Stimulated activated memory B cell treated with anti-CD40 and anti-IgM and Interleukin-4, amounts not matched to agents 10 μg/mL and 1 μg/mL and 100 μg/mL, for 72 hours (primary cell): ENCODE data around the gene SLC5A10.

ENCODE experiments used
- ATAC-seq: fragments of 150-1000 bp; cut with Tn5 transposase; 2 replicates; pipeline ENCODE4 v1.10.0; 2021
- H3K27ac Mint-ChIP-seq: one replicate; pipeline ENCODE4 v1.8.0; 2022; ENCODE audit warnings: mild to moderate bottlenecking, mixed read lengths
- H3K27me3 Mint-ChIP-seq: one replicate; pipeline ENCODE4 v1.8.0; 2022; ENCODE audit warnings: mixed read lengths
- H3K36me3 Mint-ChIP-seq: one replicate; pipeline ENCODE4 v1.8.0; 2022; ENCODE audit warnings: mixed read lengths
- H3K4me1 Mint-ChIP-seq: one replicate; pipeline ENCODE4 v1.8.0; 2022; ENCODE audit warnings: mixed read lengths
- H3K4me3 Mint-ChIP-seq: one replicate; pipeline ENCODE4 v1.8.0; 2022; ENCODE audit warnings: mild to moderate bottlenecking, moderate library complexity, mixed read lengths
- H3K9me3 Mint-ChIP-seq: one replicate; pipeline ENCODE4 v1.8.0; 2022; ENCODE audit warnings: mixed read lengths

Gene SLC5A10

DNA sequence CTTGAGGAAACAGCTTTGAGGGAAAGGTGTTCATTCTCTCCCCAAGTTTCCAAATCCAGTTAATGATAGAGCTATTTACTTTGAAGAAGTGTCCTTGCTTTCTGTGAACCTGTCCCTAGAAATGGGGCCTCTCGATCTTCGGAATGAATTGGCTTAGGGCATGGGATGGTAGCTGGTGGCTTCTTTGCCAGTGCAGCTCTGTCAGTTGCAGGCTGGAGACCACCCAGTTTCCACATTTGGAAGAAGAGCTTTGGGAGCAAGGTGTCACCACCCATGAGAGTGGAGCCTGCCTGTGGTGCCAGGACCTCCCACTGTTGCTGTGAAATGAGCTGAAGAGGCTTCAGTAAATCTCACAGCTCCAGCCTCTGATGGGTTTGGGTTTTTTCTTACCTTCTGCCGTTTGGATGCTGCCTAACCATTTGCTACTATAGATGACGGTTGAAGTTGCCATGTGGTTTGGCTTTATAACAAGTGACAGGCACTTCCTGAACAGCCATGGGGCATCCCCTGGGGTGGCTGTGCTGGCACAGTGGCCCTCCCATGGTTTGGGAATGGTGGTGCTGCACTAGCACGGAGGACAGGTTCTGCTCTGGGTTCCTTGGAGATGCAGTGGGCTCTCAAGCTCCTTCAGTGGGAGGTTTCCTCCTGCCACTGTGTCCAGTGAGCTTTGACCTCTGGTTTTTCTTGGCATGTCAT lies 19.5 kb upstream of the SLC5A10 start:
- ATAC-seq: no peak

DNA sequence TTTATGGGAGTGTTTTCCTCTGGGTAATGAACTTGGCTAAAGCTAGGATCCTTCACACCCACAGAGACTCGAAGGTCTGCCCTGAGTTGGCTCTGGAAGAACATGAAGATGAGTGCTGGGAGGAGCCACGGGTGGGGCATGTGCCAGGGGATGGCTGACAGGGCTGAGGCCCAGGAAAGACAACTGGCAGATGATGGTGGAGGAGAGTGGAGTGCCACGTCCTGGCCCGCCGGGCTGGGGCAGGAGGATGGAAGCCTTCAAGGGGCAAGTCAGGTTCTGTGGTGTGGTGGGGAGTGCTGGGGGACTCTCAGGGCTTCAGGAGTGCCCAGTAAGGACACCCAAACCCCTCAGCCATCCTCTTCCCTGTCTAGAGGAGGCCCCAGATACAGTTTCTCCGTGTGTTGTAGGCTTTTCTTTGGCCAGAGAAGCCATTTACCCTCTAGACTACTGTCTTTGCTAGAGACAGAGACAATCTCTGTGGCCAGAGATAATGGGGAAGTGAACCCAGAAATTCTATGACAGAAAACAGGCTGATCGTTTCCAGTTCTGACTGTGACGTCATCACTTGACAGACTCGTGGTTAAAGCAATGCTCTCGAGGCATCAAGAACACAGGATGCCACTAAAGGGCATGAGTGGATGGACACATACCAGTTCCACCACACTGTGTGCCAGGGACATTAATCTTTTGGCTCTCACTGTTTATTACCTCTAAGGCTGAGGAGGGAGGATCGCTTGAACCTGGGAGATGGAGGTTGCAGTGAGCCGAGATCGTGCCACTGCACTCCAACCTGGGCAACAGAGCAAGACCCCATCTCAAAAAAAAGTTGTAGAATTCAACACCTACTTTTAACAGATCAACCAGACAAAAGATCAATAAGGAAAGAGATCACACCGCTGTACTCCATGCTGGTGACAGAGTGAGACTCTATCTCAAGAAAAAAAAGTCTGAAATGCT lies 18.6 kb upstream of the SLC5A10 start:
- Mint-ChIP-seq H3K27me3 (peaks cover 13% of the 10 kb centered on the region), H3K4me1 (peaks cover 18% of the 10 kb centered on the region), H3K27ac (no peak overlapping the region), H3K9me3 (no peaks in the 10 kb centered on the region), H3K36me3 (peaks cover 38% of the 10 kb centered on the region), H3K4me3 (no peak overlapping the region)
- peak; percentile 59 for ATAC-seq

More for the DNA sequence above, 19.5 kb upstream of the SLC5A10 start:
- Mint-ChIP-seq H3K27me3 (peaks cover 13% of the 10 kb centered on the region), H3K4me3 (no peak overlapping the region), H3K9me3 (no peaks in the 10 kb centered on the region), H3K4me1 (peaks cover 18% of the 10 kb centered on the region), H3K36me3 (peaks cover 44% of the 10 kb centered on the region), H3K27ac (no peak overlapping the region)

DNA sequence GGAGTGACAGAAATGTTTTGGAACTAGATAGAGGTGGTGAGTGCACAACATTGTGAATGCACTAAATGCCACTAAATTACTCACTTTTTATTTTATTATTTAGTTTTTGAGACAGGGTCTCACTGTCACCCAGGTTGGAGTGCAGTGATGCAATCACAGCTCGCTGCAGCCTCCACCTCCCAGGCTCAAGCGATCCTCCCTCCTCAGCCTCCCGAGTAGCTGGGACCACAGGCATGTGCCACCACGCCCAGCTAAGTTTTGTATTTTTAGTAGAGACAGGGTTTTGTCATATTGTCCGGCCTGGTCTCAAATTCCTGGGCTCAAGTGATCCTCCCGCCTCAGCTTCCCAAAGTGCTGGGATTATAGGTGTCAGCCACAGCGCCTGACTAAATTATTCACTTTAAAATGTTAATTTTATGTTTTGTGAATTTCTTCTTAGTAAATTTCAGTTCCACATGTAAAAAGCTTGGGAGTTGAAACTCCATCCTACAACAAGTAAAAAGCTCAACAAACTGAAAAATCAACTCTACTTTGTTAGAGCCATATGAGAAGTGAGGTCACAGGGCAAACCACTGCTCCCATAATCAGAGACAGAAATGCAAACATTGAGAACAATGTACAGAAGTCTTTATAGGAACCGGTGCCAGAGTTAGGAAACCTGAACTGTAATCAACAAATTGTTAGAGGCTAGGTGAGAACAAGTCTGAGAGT lies 13.8 kb upstream of the SLC5A10 start:
- no peaks in the 10 kb centered on the region for H3K36me3 Mint-ChIP-seq
- H3K27ac Mint-ChIP-seq: no peak overlapping the region
- no peak overlapping the region for H3K4me3 Mint-ChIP-seq
- peaks cover 38% of the 10 kb centered on the region for H3K27me3 Mint-ChIP-seq
- peaks cover 7% of the 10 kb centered on the region for H3K4me1 Mint-ChIP-seq
- H3K9me3 Mint-ChIP-seq: no peaks in the 10 kb centered on the region
- no peak for ATAC-seq

DNA sequence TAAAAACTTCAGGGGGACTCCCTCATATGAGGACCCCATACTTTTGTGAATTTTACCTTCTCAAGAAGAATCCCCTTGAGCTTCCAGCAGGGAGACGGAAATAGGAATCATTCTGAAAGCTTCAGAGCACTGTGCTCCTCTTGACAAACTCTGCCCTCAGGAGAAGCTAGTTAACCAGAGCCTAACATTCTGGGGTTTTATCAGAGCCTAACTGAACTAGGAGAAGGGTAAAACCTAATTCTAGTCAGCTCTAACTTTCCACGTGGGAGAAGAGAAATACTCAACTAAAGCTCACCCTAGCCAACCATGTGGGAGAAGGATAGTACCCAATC lies 13.3 kb upstream of the SLC5A10 start:
- Mint-ChIP-seq H3K4me3 (no peak overlapping the region), H3K9me3 (no peaks in the 10 kb centered on the region), H3K36me3 (no peaks in the 10 kb centered on the region), H3K4me1 (peaks cover 2% of the 10 kb centered on the region), H3K27me3 (peaks cover 36% of the 10 kb centered on the region), H3K27ac (no peak overlapping the region)
- ATAC-seq: no peak

DNA sequence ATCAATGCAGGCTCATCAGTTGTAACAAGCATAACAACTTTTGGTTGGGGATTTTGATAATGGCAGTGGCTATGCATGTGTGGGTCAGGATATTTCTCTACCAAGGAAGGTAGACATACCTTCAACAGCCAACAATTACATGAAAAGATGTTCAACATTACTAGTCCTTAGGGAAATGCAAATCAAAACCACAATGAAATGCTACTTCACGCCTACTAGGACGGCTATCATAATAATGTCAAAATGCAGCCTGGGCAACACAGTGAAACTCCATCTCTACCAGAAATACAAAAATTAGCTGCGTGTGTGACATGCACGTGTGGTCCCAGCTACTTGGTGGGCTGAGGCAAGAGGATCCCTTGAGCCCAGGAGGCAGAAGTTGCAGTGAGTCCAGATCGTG lies 7.3 kb upstream of the SLC5A10 start:
- Mint-ChIP-seq H3K4me1 (peaks cover 13% of the 10 kb centered on the region), H3K27me3 (peaks cover 61% of the 10 kb centered on the region), H3K36me3 (no peaks in the 10 kb centered on the region), H3K27ac (no peak overlapping the region), H3K9me3 (no peaks in the 10 kb centered on the region), H3K4me3 (no peak overlapping the region)
- ATAC-seq: peak; percentile 56

DNA sequence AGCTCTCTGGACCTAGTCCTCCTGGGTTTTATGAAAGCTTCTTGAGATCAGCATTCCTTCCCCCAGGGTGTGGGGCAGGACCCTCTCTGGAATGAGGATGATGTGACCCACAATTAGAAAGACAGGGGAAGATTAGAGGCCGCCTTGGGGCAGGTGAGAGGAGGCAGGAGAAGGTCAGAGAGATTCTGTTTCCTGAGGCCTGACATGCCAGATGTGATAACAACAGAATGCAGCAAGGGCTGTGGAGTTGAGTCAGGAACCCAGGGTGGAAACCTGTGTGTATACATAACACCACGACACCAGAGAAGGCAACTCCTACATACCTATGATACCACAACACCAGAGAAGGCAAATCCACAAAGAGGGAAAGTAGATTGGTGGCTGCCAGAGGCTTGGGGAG lies 5.4 kb upstream of the SLC5A10 start:
- no peak overlapping the region for H3K4me3 Mint-ChIP-seq
- no peaks in the 10 kb centered on the region for H3K36me3 Mint-ChIP-seq
- no peak overlapping the region for H3K27ac Mint-ChIP-seq
- peaks cover 58% of the 10 kb centered on the region for H3K27me3 Mint-ChIP-seq
- ATAC-seq: no peak
- no peaks in the 10 kb centered on the region for H3K9me3 Mint-ChIP-seq
- H3K4me1 Mint-ChIP-seq: peaks cover 13% of the 10 kb centered on the region

DNA sequence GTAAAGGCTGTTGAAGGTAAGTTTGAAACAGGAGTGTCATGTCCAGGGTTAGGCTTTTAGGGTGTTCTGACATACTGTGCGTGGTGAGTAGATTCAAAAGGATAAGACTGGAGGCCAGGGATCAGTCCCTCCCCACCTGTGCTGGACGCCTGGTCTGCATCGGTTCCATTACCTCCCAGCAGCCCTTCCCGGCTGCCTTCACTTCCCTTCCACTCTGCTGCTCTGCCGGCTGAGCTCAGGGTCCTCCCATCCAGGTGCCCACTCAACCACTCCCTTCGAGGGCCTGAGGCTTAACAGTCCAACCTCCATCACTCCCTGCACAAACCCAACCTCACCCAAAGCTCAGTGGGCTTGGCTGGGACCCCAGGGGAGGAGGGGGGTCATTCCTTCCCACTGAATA lies 4.1 kb upstream of the SLC5A10 start:
- Mint-ChIP-seq H3K27me3 (peaks cover 49% of the 10 kb centered on the region), H3K27ac (peak overlapping the region; percentile 26)

DNA sequence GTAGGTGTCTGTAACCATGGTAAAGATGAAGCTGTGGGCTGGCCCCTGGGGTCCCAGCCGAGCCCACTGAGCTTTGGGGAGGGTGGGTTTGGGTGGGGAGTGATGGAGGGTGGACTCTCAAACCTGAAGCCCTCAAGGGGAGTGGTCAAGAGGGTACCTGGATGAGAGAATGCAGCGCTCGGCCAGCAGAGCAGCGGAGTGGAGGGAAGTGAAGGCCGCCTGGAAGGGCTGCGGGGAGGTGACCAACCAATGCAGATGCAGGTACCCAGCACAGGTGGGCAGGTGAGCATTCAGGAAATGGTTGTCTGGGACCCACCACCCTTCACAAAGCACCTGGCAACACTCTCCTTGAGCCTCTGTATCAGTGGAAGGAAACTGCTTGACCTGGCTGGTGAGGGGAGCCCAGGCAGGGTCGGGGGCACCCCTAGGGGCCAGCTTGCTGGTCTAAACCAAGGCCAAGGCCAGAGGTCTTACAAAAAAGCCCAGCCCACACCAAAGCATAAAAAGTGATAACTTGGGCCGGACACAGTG lies 3.4 kb upstream of the SLC5A10 start:
- no peaks in the 10 kb centered on the region for H3K36me3 Mint-ChIP-seq
- no peaks in the 10 kb centered on the region for H3K9me3 Mint-ChIP-seq
- H3K4me1 Mint-ChIP-seq: peaks cover 13% of the 10 kb centered on the region
- no peak overlapping the region for H3K4me3 Mint-ChIP-seq
- peaks cover 49% of the 10 kb centered on the region for H3K27me3 Mint-ChIP-seq
- ATAC-seq: no peak
- H3K27ac Mint-ChIP-seq: no peak overlapping the region

More for the DNA sequence above, 4.1 kb upstream of the SLC5A10 start:
- Mint-ChIP-seq H3K4me1 (peaks cover 13% of the 10 kb centered on the region), H3K9me3 (no peaks in the 10 kb centered on the region), H3K4me3 (no peak overlapping the region), H3K36me3 (no peaks in the 10 kb centered on the region)
- no peak for ATAC-seq

DNA sequence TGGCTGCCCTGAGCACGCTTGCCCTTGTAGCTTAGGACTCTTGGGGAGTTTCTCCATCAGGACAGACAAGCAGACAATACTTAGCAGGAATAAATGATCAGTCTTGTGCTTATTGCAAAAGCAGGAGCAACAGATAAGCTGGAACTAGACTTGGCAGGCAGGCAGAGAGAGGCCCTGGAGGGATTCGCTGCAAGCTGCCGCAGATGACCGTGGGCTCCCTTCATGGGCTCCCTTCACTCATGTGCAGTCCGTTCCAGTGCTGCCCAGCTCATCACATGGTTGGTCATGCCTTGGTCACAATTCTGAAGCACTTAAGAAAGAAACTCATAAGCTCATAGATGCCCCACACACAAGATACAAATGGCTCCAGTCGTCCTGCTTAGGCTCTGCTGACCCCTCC lies 2.4 kb upstream of the SLC5A10 start:
- Mint-ChIP-seq H3K9me3 (no peaks in the 10 kb centered on the region), H3K36me3 (no peaks in the 10 kb centered on the region), H3K4me3 (no peak overlapping the region), H3K27me3 (peaks cover 49% of the 10 kb centered on the region), H3K27ac (no peak overlapping the region), H3K4me1 (peaks cover 6% of the 10 kb centered on the region)
- no peak for ATAC-seq

DNA sequence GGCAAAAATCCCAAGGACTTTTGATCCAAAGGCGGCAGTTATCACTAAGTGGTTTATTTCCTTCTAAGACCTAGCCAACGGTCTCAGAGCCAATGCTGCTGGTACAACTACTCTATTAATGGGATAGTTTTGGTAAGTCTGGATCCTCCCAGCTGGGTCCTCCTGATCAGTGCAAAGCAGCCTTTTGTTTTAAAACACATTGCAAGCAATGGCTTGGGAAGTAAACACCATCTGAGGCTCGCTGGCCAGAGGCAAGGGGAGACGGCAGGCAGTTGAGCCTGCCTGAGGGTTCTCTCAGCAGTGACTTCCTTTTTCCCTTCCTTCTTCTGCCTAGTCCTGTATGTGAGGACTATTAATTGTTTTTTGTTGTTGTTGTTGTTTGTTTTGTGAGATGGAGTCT lies 1.6 kb upstream of the SLC5A10 start:
- H3K27me3 Mint-ChIP-seq: peaks cover 43% of the 10 kb centered on the region
- no peak overlapping the region for H3K27ac Mint-ChIP-seq
- no peaks in the 10 kb centered on the region for H3K9me3 Mint-ChIP-seq
- H3K4me1 Mint-ChIP-seq: peaks cover 2% of the 10 kb centered on the region
- no peaks in the 10 kb centered on the region for H3K36me3 Mint-ChIP-seq
- ATAC-seq: no peak
- no peak overlapping the region for H3K4me3 Mint-ChIP-seq

DNA sequence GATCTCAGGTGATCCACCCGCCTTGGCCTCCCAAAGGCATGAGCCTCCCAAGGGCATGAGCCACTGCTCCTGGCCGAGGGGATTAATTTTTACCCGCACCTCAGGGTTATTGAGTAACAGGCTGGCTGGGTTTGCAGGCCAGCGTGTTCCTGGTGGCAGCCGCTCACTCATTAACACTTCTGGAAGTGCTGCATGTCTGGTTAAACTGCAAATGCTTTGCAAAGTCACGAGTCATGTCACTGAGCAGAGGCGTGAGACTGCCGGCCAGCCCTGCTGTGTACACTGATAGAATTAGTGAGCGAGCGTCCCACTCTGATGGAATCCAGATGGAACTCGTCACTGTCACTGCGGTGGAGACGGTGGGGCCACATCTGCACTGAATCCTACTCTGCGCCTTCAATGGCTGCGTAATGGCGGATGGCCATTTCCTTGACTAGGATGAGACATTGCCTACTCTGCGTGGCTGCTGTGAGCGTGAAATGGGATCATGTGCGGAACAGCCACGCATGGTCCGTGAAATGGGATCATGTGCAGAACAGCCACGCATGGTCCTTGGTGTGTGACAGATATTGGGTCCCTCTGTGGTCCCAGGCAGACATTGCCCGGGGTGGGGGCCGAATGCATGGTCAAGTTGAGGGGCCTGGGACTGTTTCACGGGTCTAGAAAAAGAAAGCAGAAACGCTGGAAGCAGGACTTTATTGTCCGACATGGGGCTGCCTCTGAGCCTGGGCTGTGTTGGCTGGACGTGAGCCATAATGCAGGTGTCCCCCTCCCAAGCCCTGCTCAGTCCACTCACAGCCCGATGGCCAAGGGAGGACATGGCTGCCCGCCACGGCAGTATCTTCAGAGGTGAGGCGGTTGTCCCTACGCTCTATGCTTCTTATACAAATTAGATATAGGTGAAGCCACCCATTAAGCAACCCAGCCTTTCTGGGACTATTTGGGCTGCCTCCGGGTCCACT lies 740 bp upstream of the SLC5A10 start:
- no peak overlapping the region for H3K4me3 Mint-ChIP-seq
- no peaks in the 10 kb centered on the region for H3K9me3 Mint-ChIP-seq
- peaks cover 6% of the 10 kb centered on the region for H3K4me1 Mint-ChIP-seq
- H3K36me3 Mint-ChIP-seq: no peaks in the 10 kb centered on the region
- ATAC-seq: no peak
- H3K27ac Mint-ChIP-seq: no peak overlapping the region
- H3K27me3 Mint-ChIP-seq: peaks cover 36% of the 10 kb centered on the region

DNA sequence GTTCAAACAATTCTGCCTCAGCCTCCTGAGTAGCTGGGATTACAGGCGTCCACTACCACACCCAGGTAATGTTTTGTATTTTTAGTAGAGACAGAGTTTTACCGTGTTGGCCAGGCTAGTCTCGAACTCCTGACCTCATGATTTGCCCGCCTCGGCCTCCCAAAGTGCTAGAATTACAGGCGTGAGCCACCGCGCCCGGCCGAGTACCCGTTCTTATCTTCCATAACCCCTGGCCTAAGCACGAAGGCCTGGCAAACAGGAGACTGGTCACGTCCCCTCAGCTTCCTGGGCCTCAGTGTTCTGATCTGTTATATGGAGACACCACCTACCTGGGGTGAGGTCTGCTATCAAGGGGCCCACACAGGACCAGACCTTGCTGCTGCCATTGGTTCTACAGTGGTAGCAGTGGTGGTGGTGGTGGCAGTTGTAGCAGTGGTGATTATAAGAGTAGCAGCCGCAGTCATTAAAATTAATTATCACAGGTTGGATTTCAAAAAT lies 1.3 kb downstream of the SLC5A10 start:
- Mint-ChIP-seq H3K27ac (no peak overlapping the region), H3K27me3 (peaks cover 15% of the 10 kb centered on the region), H3K9me3 (no peaks in the 10 kb centered on the region), H3K4me3 (no peak overlapping the region), H3K4me1 (peaks cover 6% of the 10 kb centered on the region), H3K36me3 (no peaks in the 10 kb centered on the region)
- ATAC-seq: no peak

DNA sequence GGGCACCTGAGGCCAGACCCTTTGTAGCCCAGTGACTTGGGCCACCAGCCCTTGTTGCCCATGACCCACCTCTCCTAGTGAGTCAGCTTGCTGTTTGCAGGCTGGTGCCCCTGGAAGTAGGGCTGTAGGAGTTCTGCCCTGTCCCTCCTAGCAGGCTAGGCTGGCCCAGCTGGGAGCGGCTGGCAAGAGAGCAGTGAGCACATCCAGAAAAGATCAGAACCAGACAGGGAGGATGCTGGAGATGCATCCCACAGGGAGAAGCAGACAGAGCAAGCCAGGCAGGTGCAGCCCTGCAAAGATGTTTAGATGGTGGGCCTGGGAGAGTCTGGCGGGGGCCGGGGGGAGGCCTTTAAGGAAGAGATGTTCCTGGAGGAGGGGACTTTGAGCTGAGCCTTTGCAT lies 2.4 kb downstream of the SLC5A10 start:
- H3K27me3 Mint-ChIP-seq: peaks cover 14% of the 10 kb centered on the region
- H3K27ac Mint-ChIP-seq: no peak overlapping the region
- no peaks in the 10 kb centered on the region for H3K36me3 Mint-ChIP-seq
- no peak for ATAC-seq
- H3K9me3 Mint-ChIP-seq: no peaks in the 10 kb centered on the region
- H3K4me1 Mint-ChIP-seq: peaks cover 6% of the 10 kb centered on the region
- no peak overlapping the region for H3K4me3 Mint-ChIP-seq

DNA sequence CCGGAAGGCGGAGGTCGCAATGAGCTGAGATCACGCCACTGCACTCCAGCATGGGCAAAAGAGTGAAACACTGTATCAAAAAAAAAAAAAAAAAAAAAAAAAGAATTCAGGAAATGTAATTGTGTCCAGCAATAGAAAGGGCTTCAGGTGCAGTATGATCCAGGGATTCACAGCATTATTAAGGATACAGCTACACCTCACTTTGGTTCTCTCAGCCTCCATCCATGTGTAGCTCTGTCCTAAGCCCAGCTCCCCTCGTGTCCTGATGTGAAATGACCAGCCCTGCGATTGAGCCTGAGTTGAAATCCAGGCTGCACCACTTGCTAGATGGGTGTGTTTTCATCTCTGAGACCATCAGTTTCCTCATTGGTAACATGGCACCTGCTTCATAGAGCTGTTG lies 3.0 kb downstream of the SLC5A10 start:
- no peak for ATAC-seq
- H3K4me1 Mint-ChIP-seq: peaks cover 6% of the 10 kb centered on the region

More for the DNA sequence above, 3.0 kb downstream of the SLC5A10 start:
- Mint-ChIP-seq H3K27ac (no peak overlapping the region), H3K9me3 (no peaks in the 10 kb centered on the region), H3K27me3 (peaks cover 10% of the 10 kb centered on the region), H3K4me3 (no peak overlapping the region), H3K36me3 (no peaks in the 10 kb centered on the region)
